ENCODE measurements around the gene KNTC1.
"Not testable (repeated sequence)": the region's sequence is repeated elsewhere in the genome, so short reads cannot be mapped to it uniquely, and the experiment has no call there.

Gene KNTC1

GRCh38 chr12:122483969-122484368 is 43.1 kb upstream of the KNTC1 start:
- Histone ChIP-seq H3K79me1 (ENCODE audit: low read depth, low read length) (no peaks in the 10 kb centered on the region), H3K4ac (ENCODE audit: low read length) (no peak overlapping the region), H2BK5ac (ENCODE audit: low read length) (no peak overlapping the region), H2BK120ac (ENCODE audit: low read depth, low read length) (no peak overlapping the region), H2BK15ac (ENCODE audit: low read length) (no peak overlapping the region), H3K9ac (ENCODE audit: low read depth, low read length, poor library complexity) (no peak overlapping the region), H2BK12ac (ENCODE audit: low read length) (no peak overlapping the region), H3K36me3 (replicated peaks in 1 of 2; ENCODE audit: control insufficient read depth in 2 of 2, insufficient read depth in 2 of 2, low read length in 2 of 2) (peaks cover 28 to 98% of the 10 kb centered on the region in 2 donors), H3K9me3 (replicated peaks in 1 of 2; ENCODE audit: control insufficient read depth in 2 of 2, insufficient read depth in 1 of 2, low read depth in 1 of 2, low read length in 2 of 2) (no peaks in the 10 kb centered on the region), H3K23ac (ENCODE audit: low read depth, low read length, poor library complexity) (no peak overlapping the region), H3K4me2 (ENCODE audit: insufficient read depth, low read length, poor library complexity, severe bottlenecking) (no peak overlapping the region), H3K14ac (ENCODE audit: low read length) (no peak overlapping the region), H2AFZ (ENCODE audit: low read length) (no peak overlapping the region), H3K4me1 (ENCODE audit: control insufficient read depth in 2 of 2, insufficient read depth in 1 of 2, low read depth in 1 of 2, low read length in 2 of 2) (no peaks in the 10 kb centered on the region), H3K27me3 (ENCODE audit: control insufficient read depth in 3 of 3, insufficient read depth in 3 of 3, low read depth in 1 of 3, low read length in 3 of 3) (no peaks in the 10 kb centered on the region), H3K27ac (replicated peaks; ENCODE audit: low read length) (no peak overlapping the region), H3K18ac (ENCODE audit: low read length) (no peak overlapping the region), H2AK5ac (ENCODE audit: low read depth, low read length) (no peak overlapping the region), H4K8ac (ENCODE audit: low read depth, low read length) (no peak overlapping the region), H3K4me3 (ENCODE audit: low read length in 2 of 2) (no peak overlapping the region), H4K91ac (ENCODE audit: low read depth, low read length, poor library complexity) (no peak overlapping the region)
- DNase-seq (ENCODE audit: low spot score), result no peak
- 100% methylated on average over 1 of the region's 5 CpGs; no CpG with 5 or more reads in 1 of the 2 donors for WGBS, 2 donors (ENCODE audit: extremely low coverage in 2 of 2, insufficient read length in 2 of 2, insufficient replicate concordance in 1 of 2)

GRCh38 chr12:122484385-122484784 is 42.7 kb upstream of the KNTC1 start:
- not testable (repeated sequence) for H2AFZ ChIP-seq (ENCODE audit: low read length); H2BK12ac ChIP-seq (ENCODE audit: low read length); H3K14ac ChIP-seq (ENCODE audit: low read length); H3K4me3 ChIP-seq (ENCODE audit: low read length in 2 of 2); H3K79me1 ChIP-seq (ENCODE audit: low read depth, low read length); H3K27me3 ChIP-seq (ENCODE audit: control insufficient read depth in 3 of 3, insufficient read depth in 3 of 3, low read depth in 1 of 3, low read length in 3 of 3); DNase-seq (ENCODE audit: low spot score); H3K9ac ChIP-seq (ENCODE audit: low read depth, low read length, poor library complexity); H4K8ac ChIP-seq (ENCODE audit: low read depth, low read length); H3K18ac ChIP-seq (ENCODE audit: low read length); H3K4ac ChIP-seq (ENCODE audit: low read length); H2BK120ac ChIP-seq (ENCODE audit: low read depth, low read length); H4K91ac ChIP-seq (ENCODE audit: low read depth, low read length, poor library complexity); H3K4me2 ChIP-seq (ENCODE audit: insufficient read depth, low read length, poor library complexity, severe bottlenecking); H3K9me3 ChIP-seq (replicated peaks in 1 of 2; ENCODE audit: control insufficient read depth in 2 of 2, insufficient read depth in 1 of 2, low read depth in 1 of 2, low read length in 2 of 2); H3K23ac ChIP-seq (ENCODE audit: low read depth, low read length, poor library complexity); H3K4me1 ChIP-seq (ENCODE audit: control insufficient read depth in 2 of 2, insufficient read depth in 1 of 2, low read depth in 1 of 2, low read length in 2 of 2); H2BK5ac ChIP-seq (ENCODE audit: low read length); H2BK15ac ChIP-seq (ENCODE audit: low read length); H2AK5ac ChIP-seq (ENCODE audit: low read depth, low read length); H3K27ac ChIP-seq (replicated peaks; ENCODE audit: low read length)
- peaks cover 27 to 98% of the 10 kb centered on the region in 2 donors for H3K36me3 ChIP-seq (replicated peaks in 1 of 2; ENCODE audit: control insufficient read depth in 2 of 2, insufficient read depth in 2 of 2, low read length in 2 of 2)
- no CpG with 5 or more reads among the region's 1 CpG for WGBS, 2 donors (ENCODE audit: extremely low coverage in 2 of 2, insufficient read length in 2 of 2, insufficient replicate concordance in 1 of 2)

- H3K79me1 ChIP-seq (ENCODE audit: low read depth, low read length); H3K4ac ChIP-seq (ENCODE audit: low read length); H3K27me3 ChIP-seq (ENCODE audit: control insufficient read depth in 3 of 3, insufficient read depth in 3 of 3, low read depth in 1 of 3, low read length in 3 of 3); H3K18ac ChIP-seq (ENCODE audit: low read length); DNase-seq (ENCODE audit: low spot score); H3K9me3 ChIP-seq (replicated peaks in 1 of 2; ENCODE audit: control insufficient read depth in 2 of 2, insufficient read depth in 1 of 2, low read depth in 1 of 2, low read length in 2 of 2); H3K4me2 ChIP-seq (ENCODE audit: insufficient read depth, low read length, poor library complexity, severe bottlenecking); H4K8ac ChIP-seq (ENCODE audit: low read depth, low read length); H2BK15ac ChIP-seq (ENCODE audit: low read length); H2BK120ac ChIP-seq (ENCODE audit: low read depth, low read length); H3K9ac ChIP-seq (ENCODE audit: low read depth, low read length, poor library complexity); H2BK5ac ChIP-seq (ENCODE audit: low read length); H2AK5ac ChIP-seq (ENCODE audit: low read depth, low read length); H2AFZ ChIP-seq (ENCODE audit: low read length); H3K27ac ChIP-seq (replicated peaks; ENCODE audit: low read length); H2BK12ac ChIP-seq (ENCODE audit: low read length); H3K4me3 ChIP-seq (ENCODE audit: low read length in 2 of 2); H3K4me1 ChIP-seq (ENCODE audit: control insufficient read depth in 2 of 2, insufficient read depth in 1 of 2, low read depth in 1 of 2, low read length in 2 of 2); H4K91ac ChIP-seq (ENCODE audit: low read depth, low read length, poor library complexity); H3K14ac ChIP-seq (ENCODE audit: low read length); H3K23ac ChIP-seq (ENCODE audit: low read depth, low read length, poor library complexity): not testable (repeated sequence)
- H3K36me3 ChIP-seq (replicated peaks in 1 of 2; ENCODE audit: control insufficient read depth in 2 of 2, insufficient read depth in 2 of 2, low read length in 2 of 2), result peaks cover 20 to 98% of the 10 kb centered on the region in 2 donors
- WGBS, 2 donors (ENCODE audit: extremely low coverage in 2 of 2, insufficient read length in 2 of 2, insufficient replicate concordance in 1 of 2), result no CpG with 5 or more reads among the region's 6 CpGs
Measured at GRCh38 chr12:122486360-122486759, 40.7 kb upstream of the KNTC1 start.

GRCh38 chr12:122486805-122487426 is 40.1 kb upstream of the KNTC1 start:
- Histone ChIP-seq H2BK15ac (ENCODE audit: low read length) (no peak overlapping the region), H4K91ac (ENCODE audit: low read depth, low read length, poor library complexity) (no peak overlapping the region), H4K8ac (ENCODE audit: low read depth, low read length) (no peak overlapping the region), H3K27me3 (ENCODE audit: control insufficient read depth in 3 of 3, insufficient read depth in 3 of 3, low read depth in 1 of 3, low read length in 3 of 3) (no peaks in the 10 kb centered on the region), H3K14ac (ENCODE audit: low read length) (no peak overlapping the region), H3K79me1 (ENCODE audit: low read depth, low read length) (no peaks in the 10 kb centered on the region), H2BK5ac (ENCODE audit: low read length) (no peak overlapping the region), H3K27ac (replicated peaks; ENCODE audit: low read length) (no peak overlapping the region), H3K18ac (ENCODE audit: low read length) (no peak overlapping the region), H2AK5ac (ENCODE audit: low read depth, low read length) (no peak overlapping the region), H3K4me3 (ENCODE audit: low read length in 2 of 2) (no peak overlapping the region), H2BK120ac (ENCODE audit: low read depth, low read length) (no peak overlapping the region), H3K4me2 (ENCODE audit: insufficient read depth, low read length, poor library complexity, severe bottlenecking) (no peak overlapping the region), H2BK12ac (ENCODE audit: low read length) (no peak overlapping the region), H3K9me3 (replicated peaks in 1 of 2; ENCODE audit: control insufficient read depth in 2 of 2, insufficient read depth in 1 of 2, low read depth in 1 of 2, low read length in 2 of 2) (no peaks in the 10 kb centered on the region), H3K4ac (ENCODE audit: low read length) (no peak overlapping the region), H3K36me3 (replicated peaks in 1 of 2; ENCODE audit: control insufficient read depth in 2 of 2, insufficient read depth in 2 of 2, low read length in 2 of 2) (peaks cover 20 to 98% of the 10 kb centered on the region in 2 donors), H3K9ac (ENCODE audit: low read depth, low read length, poor library complexity) (no peak overlapping the region), H3K4me1 (ENCODE audit: control insufficient read depth in 2 of 2, insufficient read depth in 1 of 2, low read depth in 1 of 2, low read length in 2 of 2) (no peaks in the 10 kb centered on the region), H3K23ac (ENCODE audit: low read depth, low read length, poor library complexity) (no peak overlapping the region), H2AFZ (ENCODE audit: low read length) (no peak overlapping the region)
- no CpG with 5 or more reads among the region's 7 CpGs for WGBS, 2 donors (ENCODE audit: extremely low coverage in 2 of 2, insufficient read length in 2 of 2, insufficient replicate concordance in 1 of 2)
- no peak for DNase-seq (ENCODE audit: low spot score)

All from neuronal stem cell (in vitro differentiated cells).